ENCODE results near the gene SLC25A11.

- TF ChIP-seq CTCF (IDR thresholded peaks at IDR 0.05; ENCODE audit: insufficient read depth, low read depth, low read length): no peak
- no peak for TF ChIP-seq EZH2 (IDR thresholded peaks at IDR 0.05; ENCODE audit: insufficient read depth, low read length)
Observed at GRCh38 chr17:4972752-4973151, 32.9 kb upstream of the SLC25A11 start.

Data from astrocyte (in vitro differentiated cells and primary cell).